Raji (cell line): ENCODE data around the gene PPWD1.

ENCODE experiments used
- POLR2A ChIP-seq: IDR thresholded peaks from 2 replicates; pipeline ENCODE4 v1.6.1; 2011; ENCODE audit warnings: low read depth, low read length, control low read depth; ENCODE audit not compliant: insufficient read depth

PPWD1 gene

GRCh38 chr5:65588694-65589093 lies 25.6 kb downstream of the PPWD1 start:
- TF ChIP-seq POLR2A = no peak

DNA sequence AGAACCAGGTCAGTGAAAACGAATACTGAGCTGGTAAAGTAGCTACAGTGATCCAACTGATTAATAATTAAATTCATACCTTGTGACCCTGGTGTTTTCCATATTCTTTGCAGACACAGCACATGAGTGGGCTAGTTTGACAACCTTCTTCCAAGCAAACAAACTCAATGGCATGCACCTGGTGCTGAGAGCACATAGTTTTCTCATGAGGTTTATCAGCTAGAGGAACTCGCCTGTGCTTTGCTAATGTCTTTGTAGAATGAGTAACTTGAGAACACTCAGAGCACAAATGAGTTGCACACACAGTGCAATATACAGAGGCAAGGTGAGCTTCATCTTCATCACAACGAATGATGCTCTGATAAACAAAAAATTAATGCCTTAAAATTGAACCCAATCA lies 48.4 kb downstream of the PPWD1 start:
- no peak for TF ChIP-seq POLR2A

- TF ChIP-seq POLR2A = no peak
Observed at GRCh38 chr5:65612298-65612907, 49.3 kb downstream of the PPWD1 start.

GRCh38 chr5:65620021-65620420 lies 56.9 kb downstream of the PPWD1 start:
- TF ChIP-seq POLR2A = no peak

- TF ChIP-seq POLR2A = no peak
Observed at GRCh38 chr5:65623482-65623881, 60.4 kb downstream of the PPWD1 start.

DNA sequence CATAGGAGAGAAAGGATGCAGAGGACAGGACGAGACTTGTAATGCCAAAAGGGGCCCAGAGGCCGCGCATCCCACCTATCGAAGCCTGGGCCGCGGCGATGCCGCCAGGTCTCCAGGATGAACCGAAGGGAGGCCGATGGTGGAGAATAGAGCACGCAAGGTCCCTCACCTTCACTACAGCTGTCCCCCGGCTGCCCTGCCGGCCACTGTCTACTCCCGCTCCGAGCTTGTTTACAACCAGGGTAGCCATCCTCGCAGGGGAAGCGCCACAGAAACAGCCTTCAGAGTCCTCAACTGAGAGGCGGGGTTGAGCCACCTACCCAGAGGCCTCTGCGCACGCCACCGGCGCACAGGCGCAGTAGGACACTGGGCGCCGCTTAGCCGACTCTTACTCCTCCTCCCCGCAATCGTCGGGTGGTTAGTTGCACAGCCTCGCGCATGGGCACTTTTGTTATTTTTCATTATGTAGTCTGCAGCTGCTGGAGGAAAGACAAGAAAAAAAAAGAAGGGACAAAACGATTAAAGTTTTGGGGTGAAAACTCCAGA lies 61.0 kb downstream of the PPWD1 start, which contains the start of gene TRIM23:
Gene TRIM23, minus strand, starts transcription at position 309 of the 546 bp plus-strand sequence. Its CDS starts 59 bp downstream, at position 250.
- TF ChIP-seq POLR2A = peak; percentile 82

- peak; percentile 60 for TF ChIP-seq POLR2A
Observed at GRCh38 chr5:65624571-65625555, 61.8 kb downstream of the PPWD1 start, which contains the start of the genes SHLD3 and TRAPPC13. SHLD3 (plus strand) TSS chr5:65625027; CDS start chr5:65629588, 4,561 bp downstream. TRAPPC13 (plus strand) TSS chr5:65625027; CDS start chr5:65625061, 34 bp downstream.

DNA sequence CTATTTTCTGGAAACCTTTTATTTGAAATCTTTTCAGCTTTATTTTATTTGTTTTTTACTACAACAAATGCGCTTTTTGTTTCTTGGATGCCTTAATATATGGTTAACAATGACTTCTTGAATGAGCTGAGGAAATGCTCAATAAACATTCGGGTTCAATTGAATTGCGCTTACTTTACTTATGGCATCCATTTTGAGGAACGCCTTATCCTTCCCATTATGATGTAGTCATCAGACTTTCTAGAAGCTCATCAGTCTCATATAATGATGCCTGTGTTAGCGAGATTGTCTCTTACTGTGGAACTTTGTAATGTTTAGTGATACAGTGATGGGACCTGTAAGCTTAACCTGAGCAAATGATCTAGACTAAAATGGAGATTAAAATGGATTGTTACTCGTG lies 62.6 kb downstream of the PPWD1 start:
- TF ChIP-seq POLR2A = no peak

- TF ChIP-seq POLR2A = no peak
Observed at GRCh38 chr5:65630981-65631380, 67.9 kb downstream of the PPWD1 start.
